H1 (cell line): ENCODE measurements around the gene MYOCOS. TPM values are rescaled to one million over a fixed set of nuclear protein-coding genes. Genes with fewer than 3 reads are reported as not detected.

Experiments used
- CTCF ChIA-PET: fragments of 300-600 bp; sonication (Branson Sonifier 250); formaldehyde crosslinking; loops from one replicate; lab custom pipeline; 2021; ENCODE audit not compliant: partially characterized antibody; lab: Charles Lee
- POLR2A ChIA-PET: fragments of 300-600 bp; sonication (Branson Sonifier 250); formaldehyde crosslinking; loops from one replicate; lab custom pipeline; 2021; ENCODE audit warnings: inconsistent platforms; ENCODE audit not compliant: partially characterized antibody; lab: Charles Lee
- DNase-seq, 2 experiments: peaks; one replicate each; pipeline versions ENCODE4 v3.0.0 to v3.0.0-alpha.2; 2010 to 2022; ENCODE audit warnings: low spot score in 2 of 2, low read depth in 1 of 2, mixed read lengths in 1 of 2
- FAIRE-seq: peaks from 2 replicates; lab custom pipeline; 2011; peaks lifted over from hg19 to GRCh38; lab: Jason Lieb, UNC
- H2AFZ ChIP-seq: 2 replicates; pipeline ENCODE4 v1.8.1; 2012; ENCODE audit warnings: low read length, inconsistent platforms
- H2AK5ac ChIP-seq: 2 replicates; pipeline ENCODE4 v1.6.1; 2013; ENCODE audit warnings: low read depth, low read length
- H2BK120ac ChIP-seq: replicated peaks from 2 replicates; pipeline ENCODE3; 2013; ENCODE audit warnings: low read depth, low read length, inconsistent platforms
- H2BK12ac ChIP-seq: 2 replicates; pipeline ENCODE4 v1.6.1; 2013; ENCODE audit warnings: low read depth, low read length
- H2BK15ac ChIP-seq: 2 replicates; pipeline ENCODE4 v1.6.1; 2013; ENCODE audit warnings: low read length
- H2BK20ac ChIP-seq: 2 replicates; pipeline ENCODE4 v1.6.1; 2013; ENCODE audit warnings: low read length
- H2BK5ac ChIP-seq: 2 replicates; pipeline ENCODE4 v1.6.1; 2013; ENCODE audit warnings: low read depth, low read length
- H3K14ac ChIP-seq: 2 replicates; pipeline ENCODE4 v1.6.1; 2013; ENCODE audit warnings: inconsistent platforms; ENCODE audit not compliant: insufficient read length
- H3K18ac ChIP-seq: 2 replicates; pipeline ENCODE4 v1.6.1; 2013; ENCODE audit warnings: low read length; ENCODE audit errors: extremely low read depth
- H3K23ac ChIP-seq: 2 replicates; pipeline ENCODE4 v1.6.1; 2013; ENCODE audit warnings: inconsistent platforms; ENCODE audit not compliant: insufficient read length
- H3K23me2 ChIP-seq: 2 replicates; pipeline ENCODE4 v1.6.1; 2013; ENCODE audit warnings: low read depth, low read length
- H3K27ac ChIP-seq: 2 replicates; pipeline ENCODE4 v1.6.1; 2011; ENCODE audit warnings: low read depth, low read length, inconsistent platforms
- H3K27me3 ChIP-seq, 4 experiments: replicated peaks in 1 of 4; 1 replicate in 1 of 4; 2 replicates in 3 of 4; pipeline versions ENCODE4 v1.6.1 to v1.8.1; 2011 to 2013; ENCODE audit warnings: low read length in 3 of 4, mild to moderate bottlenecking in 3 of 4, inconsistent platforms in 2 of 4, mixed read lengths in 2 of 4, moderate library complexity in 1 of 4; ENCODE audit not compliant: control insufficient read depth in 3 of 4, insufficient read depth in 3 of 4; ENCODE audit errors: extremely low read depth in 1 of 4
- H3K36me3 ChIP-seq, 4 experiments: 2 replicates each; pipeline versions ENCODE4 v1.6.1 to v1.8.1; 2011 to 2013; ENCODE audit warnings: mild to moderate bottlenecking in 4 of 4, low read length in 3 of 4, moderate library complexity in 2 of 4, control low read depth in 1 of 4, inconsistent platforms in 1 of 4; ENCODE audit not compliant: insufficient read depth in 4 of 4, control insufficient read depth in 2 of 4
- H3K4ac ChIP-seq: replicated peaks from 2 replicates; pipeline ENCODE3; 2013; ENCODE audit warnings: low read length, low read depth, mixed read lengths, inconsistent platforms; ENCODE audit not compliant: insufficient read length
- H3K4me1 ChIP-seq, 4 experiments: replicated peaks in 1 of 4; 1 replicate in 1 of 4; 2 replicates in 3 of 4; pipeline versions ENCODE4 v1.6.1 to v1.8.1; 2011 to 2013; ENCODE audit warnings: low read length in 3 of 4, inconsistent platforms in 2 of 4, mixed read lengths in 1 of 4; ENCODE audit not compliant: insufficient read depth in 4 of 4, control insufficient read depth in 3 of 4
- H3K4me2 ChIP-seq, 2 experiments: 2 replicates each; pipeline versions ENCODE4 v1.6.1 to v1.8.1; 2011 to 2013; ENCODE audit warnings: low read depth in 2 of 2, low read length in 2 of 2, control low read depth in 1 of 2, inconsistent platforms in 1 of 2, mild to moderate bottlenecking in 1 of 2; ENCODE audit not compliant: insufficient read depth in 1 of 2
- H3K4me3 ChIP-seq, 4 experiments: fragments of 200-600, 300-600 bp in 1 of 4; sonication (generic), shearing (Covaris generic), sonication (Bioruptor Twin) in 1 of 4; 2 replicates each; pipeline versions ENCODE4 v1.5.1 to v1.8.1; 2011 to 2016; ENCODE audit warnings: low read length in 4 of 4, low read depth in 3 of 4, control low read depth in 2 of 4, inconsistent platforms in 2 of 4, mild to moderate bottlenecking in 2 of 4, mixed read lengths in 1 of 4, moderate library complexity in 1 of 4; ENCODE audit not compliant: insufficient read depth in 2 of 4; ENCODE audit errors: extremely low read depth in 1 of 4
- H3K56ac ChIP-seq: replicated peaks from 2 replicates; pipeline ENCODE3; 2013; ENCODE audit warnings: low read depth, mild to moderate bottlenecking, mixed read lengths, low read length, inconsistent platforms; ENCODE audit not compliant: insufficient read length
- H3K79me1 ChIP-seq: 2 replicates; pipeline ENCODE4 v1.6.1; 2013; ENCODE audit warnings: low read depth, low read length, control low read depth
- H3K79me2 ChIP-seq, 2 experiments: 2 replicates each; pipeline versions ENCODE4 v1.6.1 to v1.8.1; 2012 to 2013; ENCODE audit warnings: low read length in 2 of 2, mild to moderate bottlenecking in 2 of 2, inconsistent platforms in 1 of 2; ENCODE audit not compliant: insufficient read depth in 2 of 2, control insufficient read depth in 1 of 2
- H3K9ac ChIP-seq, 4 experiments: replicated peaks in 1 of 4; 1 replicate in 1 of 4; 2 replicates in 3 of 4; pipeline versions ENCODE4 v1.6.1 to v1.8.1; 2011 to 2013; ENCODE audit warnings: low read depth in 3 of 4, low read length in 3 of 4, control low read depth in 2 of 4, mild to moderate bottlenecking in 2 of 4, moderate library complexity in 2 of 4, inconsistent platforms in 1 of 4; ENCODE audit errors: extremely low read depth in 1 of 4
- H3K9me3 ChIP-seq, 2 experiments: 2 replicates each; pipeline versions ENCODE4 v1.6.1 to v1.8.1; 2012 to 2013; ENCODE audit warnings: mild to moderate bottlenecking in 2 of 2, moderate library complexity in 2 of 2, control low read depth in 1 of 2, inconsistent platforms in 1 of 2, low read depth in 1 of 2, low read length in 1 of 2, mixed read lengths in 1 of 2; ENCODE audit not compliant: insufficient read depth in 2 of 2
- H4K20me1 ChIP-seq, 2 experiments: replicated peaks in 1 of 2; 2 replicates each; pipeline versions ENCODE3 to v1.8.1; 2011 to 2013; ENCODE audit warnings: inconsistent platforms in 2 of 2, low read length in 2 of 2, mild to moderate bottlenecking in 1 of 2; ENCODE audit not compliant: insufficient read depth in 2 of 2, control insufficient read depth in 1 of 2
- H4K5ac ChIP-seq: 2 replicates; pipeline ENCODE4 v1.6.1; 2013; ENCODE audit warnings: low read length, low read depth, mixed read lengths, inconsistent platforms; ENCODE audit not compliant: insufficient read length
- H4K8ac ChIP-seq: 2 replicates; pipeline ENCODE4 v1.8.0; 2013; ENCODE audit warnings: mild to moderate bottlenecking, moderate library complexity, low read length, inconsistent platforms; ENCODE audit not compliant: insufficient read depth; ENCODE audit errors: extremely low read depth
- H4K91ac ChIP-seq: replicated peaks from 2 replicates; pipeline ENCODE3; 2013; ENCODE audit warnings: low read length, mixed read lengths, inconsistent platforms; ENCODE audit not compliant: insufficient read length
- ASH2L ChIP-seq: fragments of 200-600, 300-600 bp; sonication (generic); IDR thresholded peaks from one replicate; pipeline ENCODE4 v1.7.1; 2017; ENCODE audit warnings: low read length
- ATF2 ChIP-seq: IDR thresholded peaks from 2 replicates; pipeline ENCODE4 v1.6.1; 2012; ENCODE audit warnings: low read length, inconsistent platforms
- ATF3 ChIP-seq: IDR thresholded peaks from 2 replicates; pipeline ENCODE4 v1.6.1; 2011; ENCODE audit warnings: low read depth, mild to moderate bottlenecking, low read length; ENCODE audit not compliant: insufficient read depth
- BACH1 ChIP-seq: IDR thresholded peaks from 2 replicates; pipeline ENCODE4 v1.6.1; 2012; ENCODE audit warnings: low read length, improper control_type of control experiment
- BCL11A ChIP-seq, 2 experiments: IDR thresholded peaks; one replicate each; pipeline ENCODE4 v1.6.1; 2011; ENCODE audit warnings: low read depth in 2 of 2, low read length in 2 of 2, mild to moderate bottlenecking in 2 of 2
- CREB1 ChIP-seq: IDR thresholded peaks from 2 replicates; pipeline ENCODE4 v1.6.1; 2012; ENCODE audit warnings: inconsistent platforms
- CTCF ChIP-seq, 3 experiments: IDR thresholded peaks; 1 replicate in 2 of 3; 2 replicates in 1 of 3; pipeline versions ENCODE4 v1.5.1 to v1.6.1; 2011; ENCODE audit warnings: low read length in 3 of 3, mild to moderate bottlenecking in 3 of 3, inconsistent platforms in 2 of 3, low read depth in 1 of 3, moderate library complexity in 1 of 3; ENCODE audit not compliant: insufficient read depth in 1 of 3; ENCODE audit errors: control extremely low read depth in 1 of 3
- FOSL1 ChIP-seq: IDR thresholded peaks from 2 replicates; pipeline ENCODE4 v1.6.1; 2011; ENCODE audit warnings: mild to moderate bottlenecking, low read depth, low read length, moderate library complexity; ENCODE audit not compliant: insufficient read depth
- JUN ChIP-seq: IDR thresholded peaks from 2 replicates; pipeline ENCODE4 v1.6.1; 2011; ENCODE audit warnings: low read depth, mild to moderate bottlenecking, improper control_type of control experiment, low read length
- MAX ChIP-seq: IDR thresholded peaks from 2 replicates; pipeline ENCODE4 v1.6.1; 2012; ENCODE audit warnings: inconsistent platforms
- NANOG ChIP-seq: IDR thresholded peaks from 2 replicates; pipeline ENCODE4 v1.6.1; 2011; ENCODE audit warnings: low read length, low read depth, mild to moderate bottlenecking, inconsistent platforms; ENCODE audit not compliant: insufficient read depth, poor library complexity, severe bottlenecking
- polyA plus RNA-seq, 7 experiments: library from polyadenylated mRNA; depleted of rRNA in 3 of 7; stranded (reverse) in 5 of 7; unstranded in 2 of 7; fragments of >200 nt in 5 of 7; fragments of 200-250 nt in 2 of 7; gene quantifications; 1 replicate in 5 of 7; 2 replicates in 1 of 7; 4 replicates in 1 of 7; pipeline versions ENCODE4 v1.2.1 to v1.2.3, GENCODE V29; 2011 to 2013; ENCODE audit warnings: missing spikeins in 2 of 7, mixed read lengths in 2 of 7
- total RNA-seq: library from RNA; stranded (reverse); fragmentation: NEBNext Ultra II Directional; extraction: Animal tissue kit (Norgen Biotek cat#: 25700); gene quantifications from 2 replicates; pipeline ENCODE4 v1.2.1, GENCODE V29; 2021

Gene MYOCOS
- total and polyA plus RNA-seq, 2 of the 8 experiments (the other 6 are each of a cell fraction or from before 2014, with no cell fraction given): not detected

- DNase-seq: no peak
- no peak for TF ChIP-seq MAX
- no peak for TF ChIP-seq CREB1
- no peak for TF ChIP-seq NANOG
- TF ChIP-seq BACH1: no peak
- TF ChIP-seq BCL11A (IDR thresholded peaks at IDR 0.05; ENCODE audit: low read depth in 2 of 2, low read length in 2 of 2): no peak
- no peak for TF ChIP-seq CTCF (IDR thresholded peaks at IDR 0.05; ENCODE audit: control extremely low read depth in 1 of 3, insufficient read depth in 1 of 3, low read depth in 1 of 3, low read length in 3 of 3)
- TF ChIP-seq FOSL1: no peak
- TF ChIP-seq ATF3: no peak
- no peak for TF ChIP-seq JUN
- no peak for TF ChIP-seq ASH2L
- TF ChIP-seq ATF2: no peak
Observed at GRCh38 chr1:171581766-171582165, 40.3 kb upstream of the MYOCOS start.

More at GRCh38 chr1:171581766-171582165, 40.3 kb upstream of the MYOCOS start:
- H3K27me3 ChIP-seq: no peaks in the 10 kb centered on the region
- H2BK20ac ChIP-seq: no peak overlapping the region
- ChIA-PET POLR2A (no interaction called here), CTCF (no interaction called here)
- H2AFZ ChIP-seq: no peak overlapping the region
- no peak overlapping the region for H3K9ac ChIP-seq
- H3K23ac ChIP-seq: no peak overlapping the region
- H3K4ac ChIP-seq: no peak overlapping the region
- H3K27ac ChIP-seq: no peak overlapping the region
- H2AK5ac ChIP-seq: no peak overlapping the region
- H3K79me1 ChIP-seq: no peaks in the 10 kb centered on the region
- H2BK12ac ChIP-seq: no peak overlapping the region
- H3K14ac ChIP-seq: no peak overlapping the region
- no peak overlapping the region for H3K4me3 ChIP-seq
- H3K23me2 ChIP-seq: no peaks in the 10 kb centered on the region
- H3K4me1 ChIP-seq: no peaks in the 10 kb centered on the region
- no peak overlapping the region for H3K18ac ChIP-seq
- peaks cover 2% of the 10 kb centered on the region in 2 experiments for H4K20me1 ChIP-seq
- no peak overlapping the region for H4K5ac ChIP-seq
- peaks cover 38 to 92% (median 68%) of the 10 kb centered on the region in 4 experiments for H3K36me3 ChIP-seq
- H2BK15ac ChIP-seq: no peak overlapping the region
- no peaks in the 10 kb centered on the region for H3K9me3 ChIP-seq
- no peak overlapping the region for H3K4me2 ChIP-seq
- H4K8ac ChIP-seq: no peak overlapping the region
- no peak overlapping the region for H2BK5ac ChIP-seq
- no peak overlapping the region for H2BK120ac ChIP-seq
- no peaks in the 10 kb centered on the region for H3K79me2 ChIP-seq
- no peak for FAIRE-seq
- H3K56ac ChIP-seq: no peak overlapping the region
- no peak overlapping the region for H4K91ac ChIP-seq
